Measurements from ENCODE around the gene REXO1. TPM values are rescaled to one million over a fixed set of nuclear protein-coding genes. Genes with fewer than 3 reads are reported as not detected.

Gene REXO1
- total RNA-seq, 1 experiment from 2014 or later = 52.2 TPM

DNA sequence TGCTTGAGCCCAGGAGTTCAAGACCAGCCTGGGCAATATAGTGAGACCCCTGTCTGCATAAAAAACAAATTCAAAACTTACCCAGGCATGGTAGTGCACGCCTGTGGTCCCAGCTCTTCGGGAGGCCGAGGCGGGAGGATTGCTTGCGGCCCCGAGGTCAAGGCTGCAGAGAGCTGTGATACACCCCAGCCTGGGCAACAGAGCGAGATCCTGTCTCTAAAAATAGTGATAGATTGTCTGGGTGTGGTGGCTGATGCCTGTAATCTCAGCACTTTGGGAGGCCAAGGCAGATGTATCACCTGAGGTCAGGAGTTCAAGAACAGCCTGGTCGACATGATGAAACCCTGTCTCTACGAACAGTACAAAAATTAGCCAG, 19.1 kb upstream of the REXO1 start:
- no peak overlapping the region for H3K9ac ChIP-seq (ENCODE audit: low read length)
- DNase-seq (ENCODE audit: low read depth, low spot score) (no peak), ATAC-seq (no peak)
- H3K4me2 ChIP-seq (ENCODE audit: low read length) = no peak overlapping the region
- no peak overlapping the region for H2AFZ ChIP-seq (ENCODE audit: low read depth, low read length, poor library complexity, severe bottlenecking)
- intact Hi-C loops (cut with micrococcal nuclease) = no loop called here
- no peaks in the 10 kb centered on the region for H3K27me3 ChIP-seq (ENCODE audit: insufficient read depth, low read length)
- H3K27ac ChIP-seq (ENCODE audit: low read depth, low read length) = no peak overlapping the region
- ChIA-PET RAD21 (ENCODE audit: low non-redundant PET in 1 of 2, low total read pairs in 2 of 2, uncharacterized antibody in 2 of 2, unreplicated experiment in 2 of 2) (no interaction called here), POLR2A (interaction anchor here (2.0 kb wide), 1 partner anchor 9 kb away, joined by 5 read pairs; no protein-coding TSS in a partner anchor), CTCF (no interaction called here)
- no peaks in the 10 kb centered on the region for H4K20me1 ChIP-seq (ENCODE audit: insufficient read depth)
- peaks cover 10 to 27% of the 10 kb centered on the region in 2 experiments for H3K4me1 ChIP-seq (ENCODE audit: control insufficient read depth in 1 of 2, insufficient read depth in 2 of 2, low read length in 2 of 2)
- no TSS peak for BruUV-seq (replicated peaks)
- H3K36me3 ChIP-seq (ENCODE audit: control insufficient read depth in 1 of 2, insufficient read depth in 2 of 2, low read length in 2 of 2) = peaks cover 0 to 7% of the 10 kb centered on the region in 2 experiments; a peak in 1 of 4 replicates
- H3K4me3 ChIP-seq (replicated peaks in 1 of 2; ENCODE audit: low read depth in 1 of 2, low read length in 2 of 2) = no peak overlapping the region
- TF ChIP-seq ZFX (IDR thresholded peaks at IDR 0.05) (no peak), CBX3 (IDR thresholded peaks at IDR 0.05; ENCODE audit: low read depth) (no peak), TCF7L2 (IDR thresholded peaks at IDR 0.05; ENCODE audit: borderline replicate concordance, extremely low read depth, insufficient read depth, insufficient read length) (no peak), ZNF274 (IDR thresholded peaks at IDR 0.05; ENCODE audit: low read depth, low read length) (no peak), POLR2A (IDR thresholded peaks at IDR 0.05; ENCODE audit: borderline replicate concordance, extremely low read depth, insufficient read depth, insufficient read length) (no peak), SP1 (IDR thresholded peaks at IDR 0.05; ENCODE audit: low read depth) (no peak), YY1 (IDR thresholded peaks at IDR 0.05; ENCODE audit: extremely low read depth, insufficient replicate concordance, low read depth, low read length) (no peak), JUND (IDR thresholded peaks at IDR 0.05) (no peak), FOSL1 (IDR thresholded peaks at IDR 0.05; ENCODE audit: low read depth) (no peak), EGR1 (IDR thresholded peaks at IDR 0.05; ENCODE audit: low read depth) (no peak), EZH2 (IDR thresholded peaks at IDR 0.05) (no peak), SRF (IDR thresholded peaks at IDR 0.05; ENCODE audit: low read depth) (no peak), POLR2AphosphoS5 (IDR thresholded peaks at IDR 0.05; ENCODE audit: low read depth, low read length) (no peak), ELF1 (IDR thresholded peaks at IDR 0.05; ENCODE audit: borderline replicate concordance, low read depth) (no peak), RAD21 (IDR thresholded peaks at IDR 0.05; ENCODE audit: low read depth) (no peak)
- TF ChIP-seq, protein P1, sequence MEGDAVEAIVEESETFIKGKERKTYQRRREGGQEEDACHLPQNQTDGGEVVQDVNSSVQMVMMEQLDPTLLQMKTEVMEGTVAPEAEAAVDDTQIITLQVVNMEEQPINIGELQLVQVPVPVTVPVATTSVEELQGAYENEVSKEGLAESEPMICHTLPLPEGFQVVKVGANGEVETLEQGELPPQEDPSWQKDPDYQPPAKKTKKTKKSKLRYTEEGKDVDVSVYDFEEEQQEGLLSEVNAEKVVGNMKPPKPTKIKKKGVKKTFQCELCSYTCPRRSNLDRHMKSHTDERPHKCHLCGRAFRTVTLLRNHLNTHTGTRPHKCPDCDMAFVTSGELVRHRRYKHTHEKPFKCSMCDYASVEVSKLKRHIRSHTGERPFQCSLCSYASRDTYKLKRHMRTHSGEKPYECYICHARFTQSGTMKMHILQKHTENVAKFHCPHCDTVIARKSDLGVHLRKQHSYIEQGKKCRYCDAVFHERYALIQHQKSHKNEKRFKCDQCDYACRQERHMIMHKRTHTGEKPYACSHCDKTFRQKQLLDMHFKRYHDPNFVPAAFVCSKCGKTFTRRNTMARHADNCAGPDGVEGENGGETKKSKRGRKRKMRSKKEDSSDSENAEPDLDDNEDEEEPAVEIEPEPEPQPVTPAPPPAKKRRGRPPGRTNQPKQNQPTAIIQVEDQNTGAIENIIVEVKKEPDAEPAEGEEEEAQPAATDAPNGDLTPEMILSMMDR (IDR thresholded peaks at IDR 0.05 in 2 of 3, conservative IDR thresholded peaks at IDR 0.05 in 1 of 3; ENCODE audit: borderline replicate concordance in 1 of 3, insufficient read depth in 1 of 3, low read depth in 2 of 3, low read length in 2 of 3) = no peak
- TF ChIP-seq, protein P2, sequence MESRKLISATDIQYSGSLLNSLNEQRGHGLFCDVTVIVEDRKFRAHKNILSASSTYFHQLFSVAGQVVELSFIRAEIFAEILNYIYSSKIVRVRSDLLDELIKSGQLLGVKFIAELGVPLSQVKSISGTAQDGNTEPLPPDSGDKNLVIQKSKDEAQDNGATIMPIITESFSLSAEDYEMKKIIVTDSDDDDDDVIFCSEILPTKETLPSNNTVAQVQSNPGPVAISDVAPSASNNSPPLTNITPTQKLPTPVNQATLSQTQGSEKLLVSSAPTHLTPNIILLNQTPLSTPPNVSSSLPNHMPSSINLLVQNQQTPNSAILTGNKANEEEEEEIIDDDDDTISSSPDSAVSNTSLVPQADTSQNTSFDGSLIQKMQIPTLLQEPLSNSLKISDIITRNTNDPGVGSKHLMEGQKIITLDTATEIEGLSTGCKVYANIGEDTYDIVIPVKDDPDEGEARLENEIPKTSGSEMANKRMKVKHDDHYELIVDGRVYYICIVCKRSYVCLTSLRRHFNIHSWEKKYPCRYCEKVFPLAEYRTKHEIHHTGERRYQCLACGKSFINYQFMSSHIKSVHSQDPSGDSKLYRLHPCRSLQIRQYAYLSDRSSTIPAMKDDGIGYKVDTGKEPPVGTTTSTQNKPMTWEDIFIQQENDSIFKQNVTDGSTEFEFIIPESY (IDR thresholded peaks at IDR 0.05; ENCODE audit: extremely low read depth, insufficient replicate concordance, low read length) = no peak
- TF ChIP-seq, protein P3, sequence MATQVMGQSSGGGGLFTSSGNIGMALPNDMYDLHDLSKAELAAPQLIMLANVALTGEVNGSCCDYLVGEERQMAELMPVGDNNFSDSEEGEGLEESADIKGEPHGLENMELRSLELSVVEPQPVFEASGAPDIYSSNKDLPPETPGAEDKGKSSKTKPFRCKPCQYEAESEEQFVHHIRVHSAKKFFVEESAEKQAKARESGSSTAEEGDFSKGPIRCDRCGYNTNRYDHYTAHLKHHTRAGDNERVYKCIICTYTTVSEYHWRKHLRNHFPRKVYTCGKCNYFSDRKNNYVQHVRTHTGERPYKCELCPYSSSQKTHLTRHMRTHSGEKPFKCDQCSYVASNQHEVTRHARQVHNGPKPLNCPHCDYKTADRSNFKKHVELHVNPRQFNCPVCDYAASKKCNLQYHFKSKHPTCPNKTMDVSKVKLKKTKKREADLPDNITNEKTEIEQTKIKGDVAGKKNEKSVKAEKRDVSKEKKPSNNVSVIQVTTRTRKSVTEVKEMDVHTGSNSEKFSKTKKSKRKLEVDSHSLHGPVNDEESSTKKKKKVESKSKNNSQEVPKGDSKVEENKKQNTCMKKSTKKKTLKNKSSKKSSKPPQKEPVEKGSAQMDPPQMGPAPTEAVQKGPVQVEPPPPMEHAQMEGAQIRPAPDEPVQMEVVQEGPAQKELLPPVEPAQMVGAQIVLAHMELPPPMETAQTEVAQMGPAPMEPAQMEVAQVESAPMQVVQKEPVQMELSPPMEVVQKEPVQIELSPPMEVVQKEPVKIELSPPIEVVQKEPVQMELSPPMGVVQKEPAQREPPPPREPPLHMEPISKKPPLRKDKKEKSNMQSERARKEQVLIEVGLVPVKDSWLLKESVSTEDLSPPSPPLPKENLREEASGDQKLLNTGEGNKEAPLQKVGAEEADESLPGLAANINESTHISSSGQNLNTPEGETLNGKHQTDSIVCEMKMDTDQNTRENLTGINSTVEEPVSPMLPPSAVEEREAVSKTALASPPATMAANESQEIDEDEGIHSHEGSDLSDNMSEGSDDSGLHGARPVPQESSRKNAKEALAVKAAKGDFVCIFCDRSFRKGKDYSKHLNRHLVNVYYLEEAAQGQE (IDR thresholded peaks at IDR 0.05; ENCODE audit: low read depth) = no peak
- TF ChIP-seq, protein P4, sequence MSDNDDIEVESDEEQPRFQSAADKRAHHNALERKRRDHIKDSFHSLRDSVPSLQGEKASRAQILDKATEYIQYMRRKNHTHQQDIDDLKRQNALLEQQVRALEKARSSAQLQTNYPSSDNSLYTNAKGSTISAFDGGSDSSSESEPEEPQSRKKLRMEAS (IDR thresholded peaks at IDR 0.05) = no peak
- TF ChIP-seq, protein P5, sequence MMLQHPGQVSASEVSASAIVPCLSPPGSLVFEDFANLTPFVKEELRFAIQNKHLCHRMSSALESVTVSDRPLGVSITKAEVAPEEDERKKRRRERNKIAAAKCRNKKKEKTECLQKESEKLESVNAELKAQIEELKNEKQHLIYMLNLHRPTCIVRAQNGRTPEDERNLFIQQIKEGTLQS (IDR thresholded peaks at IDR 0.05) = no peak
- no peaks in the 10 kb centered on the region for H3K9me3 ChIP-seq (ENCODE audit: control insufficient read depth in 1 of 2, insufficient read depth in 1 of 2, low read depth in 1 of 2, low read length in 2 of 2)
- peaks cover 15% of the 10 kb centered on the region for H3K79me2 ChIP-seq (ENCODE audit: insufficient read depth, low read length)
- no peaks in the 10 kb centered on the region for H3K9me2 ChIP-seq (ENCODE audit: insufficient read depth)
